Stimulated activated naive CD4-positive, alpha-beta T cell (primary cell): ENCODE results near the gene NT5DC4.

ENCODE experiments used
- DNase-seq, 6 experiments: peaks; one replicate each; lab custom pipeline; 2025; lab: John Stamatoyannopoulos, UW

The NT5DC4 gene

GRCh38 chr2:112754564-112754963 lies 33.7 kb downstream of the NT5DC4 start:
- DNase-seq = no peak

GRCh38 chr2:112755444-112755843 lies 34.6 kb downstream of the NT5DC4 start:
- DNase-seq = no peak

GRCh38 chr2:112756207-112756606 lies 35.4 kb downstream of the NT5DC4 start:
- DNase-seq = no peak

- DNase-seq = no peak
These were observed 36.4 kb downstream of the NT5DC4 start for GRCh38 chr2:112757265-112757664.

GRCh38 chr2:112758711-112759110 lies 37.9 kb downstream of the NT5DC4 start:
- DNase-seq = no peak

GRCh38 chr2:112760149-112760548 lies 39.3 kb downstream of the NT5DC4 start:
- DNase-seq = no peak

GRCh38 chr2:112762276-112762675 lies 41.5 kb downstream of the NT5DC4 start:
- no peak for DNase-seq

- DNase-seq = peak; percentile 90 to 96 (median 92)
These were observed 43.5 kb downstream of the NT5DC4 start, which contains the start of gene CKAP2L for GRCh38 chr2:112764071-112765044. Gene CKAP2L (minus strand): TSS chr2:112764609. CDS start chr2:112764598, 11 bp downstream.

- DNase-seq = no peak
These were observed 44.4 kb downstream of the NT5DC4 start for GRCh38 chr2:112765251-112765650.

- DNase-seq = no peak
These were observed 47.0 kb downstream of the NT5DC4 start for GRCh38 chr2:112767693-112768330.

- no peak for DNase-seq
These were observed 47.6 kb downstream of the NT5DC4 start for GRCh38 chr2:112768432-112768831.

- no peak for DNase-seq
These were observed 51.5 kb downstream of the NT5DC4 start for GRCh38 chr2:112772322-112772721.

- no peak for DNase-seq
These were observed 52.2 kb downstream of the NT5DC4 start for GRCh38 chr2:112772911-112773475.

- no peak for DNase-seq
These were observed 52.7 kb downstream of the NT5DC4 start for GRCh38 chr2:112773556-112773955.

GRCh38 chr2:112774536-112775285 lies 53.9 kb downstream of the NT5DC4 start:
- no peak for DNase-seq

GRCh38 chr2:112776113-112776512 lies 55.3 kb downstream of the NT5DC4 start:
- DNase-seq = no peak

- no peak for DNase-seq
These were observed 56.2 kb downstream of the NT5DC4 start for GRCh38 chr2:112777036-112777435.

GRCh38 chr2:112779598-112779997 lies 58.8 kb downstream of the NT5DC4 start:
- no peak for DNase-seq

GRCh38 chr2:112782234-112782799 lies 61.5 kb downstream of the NT5DC4 start:
- DNase-seq = no peak

- DNase-seq = no peak
These were observed 62.4 kb downstream of the NT5DC4 start for GRCh38 chr2:112783187-112783714.
